ENCODE measurements around the gene WDFY4.

Gene WDFY4

DNA sequence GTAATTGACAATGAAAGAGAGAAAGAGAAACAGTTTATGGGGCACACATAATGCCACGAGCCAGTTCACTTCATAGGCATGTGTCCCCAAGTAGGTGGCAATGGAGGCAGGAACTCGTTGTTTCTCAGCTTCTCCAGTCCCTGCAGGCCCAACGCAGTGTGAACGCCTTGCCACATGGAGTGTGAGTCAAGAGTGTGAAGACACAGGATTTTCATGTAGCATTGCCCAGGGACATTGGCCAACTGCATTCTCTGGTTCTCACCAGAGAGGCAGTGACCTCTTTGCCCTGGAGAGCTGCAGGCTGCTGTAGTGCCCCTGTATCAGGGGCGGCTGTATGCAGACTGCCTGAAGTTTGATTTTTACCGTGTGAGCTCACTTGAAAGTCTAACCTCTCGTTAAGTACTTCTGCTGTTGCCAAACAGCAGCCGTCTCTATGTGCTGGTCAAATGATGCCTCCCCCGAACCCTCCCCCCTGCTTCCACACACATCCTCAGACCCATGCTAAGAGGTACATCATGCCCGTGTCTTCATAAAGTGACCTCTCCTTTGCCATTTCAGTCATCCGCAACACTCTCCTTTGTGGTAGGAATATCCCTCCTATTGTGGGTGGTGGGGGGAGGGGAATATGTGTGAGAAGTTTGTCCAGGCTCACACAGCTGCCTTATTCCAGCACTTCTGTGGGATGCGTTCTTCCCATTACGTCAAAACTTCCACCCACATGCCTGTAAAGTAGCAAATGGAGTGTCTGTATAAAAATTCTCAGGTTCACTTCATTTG is 242.3 kb downstream of the WDFY4 start:
- DNase-seq: no peak

DNA sequence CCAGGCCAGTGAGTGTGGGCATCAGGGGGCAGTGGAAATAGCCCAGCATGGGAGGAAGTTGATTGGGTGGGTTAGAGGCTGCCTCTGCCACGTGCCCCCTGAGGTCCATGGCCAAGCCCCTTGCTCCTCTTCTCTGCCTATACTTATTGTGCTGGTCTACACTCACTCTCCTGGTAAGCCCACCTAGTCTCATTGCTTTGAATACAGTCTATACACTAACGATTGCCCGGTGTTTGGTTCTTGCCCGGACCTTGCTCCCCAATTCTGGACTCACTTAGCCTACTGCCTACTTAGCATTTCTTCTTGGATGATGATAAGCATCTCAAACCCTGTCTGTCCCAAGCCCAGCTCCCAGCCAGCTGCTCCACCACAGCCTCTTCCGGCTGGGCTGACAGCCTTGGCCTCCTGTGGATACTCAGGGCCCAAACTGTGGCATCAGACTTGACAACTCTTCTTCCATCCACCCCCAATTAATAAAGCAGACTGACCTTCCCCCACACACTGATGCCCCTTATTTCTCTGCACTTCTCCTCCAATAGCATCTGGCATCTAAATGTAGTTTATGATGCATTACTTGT is 244.8 kb downstream of the WDFY4 start:
- no peak for DNase-seq

DNA sequence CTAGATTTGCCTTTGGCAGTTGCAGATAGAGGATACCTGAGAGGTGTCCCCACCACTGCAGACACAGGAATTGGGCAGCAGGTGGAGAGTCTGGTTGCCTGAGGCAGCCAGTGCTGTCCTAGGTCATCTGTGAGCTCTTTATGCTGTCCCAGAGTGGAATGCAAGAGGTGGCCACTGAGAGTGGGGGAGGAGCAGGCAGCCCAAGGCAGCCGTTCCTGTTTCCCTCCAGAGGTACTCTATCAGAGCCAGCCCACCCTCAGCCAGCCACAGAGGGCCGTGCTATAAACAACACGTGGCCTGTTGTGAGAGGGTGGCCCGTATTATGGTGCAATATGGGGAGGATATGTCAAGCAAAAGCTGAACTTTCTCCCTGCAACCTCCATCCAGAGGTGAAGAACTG is 246.5 kb downstream of the WDFY4 start:
- no peak for DNase-seq

DNA sequence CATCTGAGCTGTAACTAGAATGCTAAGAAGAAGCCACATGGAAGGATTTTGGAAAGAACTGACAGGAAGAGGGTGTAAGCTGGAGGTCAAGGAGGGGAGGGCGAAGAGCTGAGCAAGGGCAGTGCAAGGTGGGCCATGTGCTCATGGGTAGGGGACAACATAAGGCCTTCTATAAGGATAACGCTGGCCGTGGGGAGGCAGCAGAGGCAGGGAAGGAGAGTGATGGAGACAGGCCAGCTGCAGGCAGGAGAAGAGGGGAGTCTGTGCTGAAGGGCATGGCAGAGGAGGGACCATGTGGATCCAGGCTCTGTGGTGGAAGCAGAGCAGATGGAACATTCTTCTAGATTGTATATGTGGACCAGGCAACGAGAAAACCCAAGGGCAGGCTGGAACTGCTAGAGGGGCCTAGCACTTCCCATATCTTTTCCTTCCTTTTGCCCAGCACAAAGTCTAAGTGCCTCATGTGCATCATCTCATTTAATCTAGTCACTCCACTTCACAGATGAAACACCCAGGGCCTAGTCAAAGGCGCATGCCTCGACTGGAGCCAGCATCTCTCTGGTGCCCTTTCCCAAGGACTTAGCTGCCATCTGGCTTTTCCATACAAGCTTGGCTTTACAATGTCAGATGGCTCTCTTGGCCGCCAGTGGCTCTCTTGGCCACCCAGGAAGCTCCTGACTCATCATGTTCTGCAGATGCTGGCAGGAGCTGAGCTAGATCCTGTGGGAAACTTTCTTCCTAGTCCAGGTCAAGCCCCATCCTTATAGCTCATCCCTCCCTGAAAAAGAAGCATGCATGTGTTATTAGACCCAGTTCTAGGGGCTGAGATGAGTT is 248.4 kb downstream of the WDFY4 start:
- DNase-seq: no peak

DNA sequence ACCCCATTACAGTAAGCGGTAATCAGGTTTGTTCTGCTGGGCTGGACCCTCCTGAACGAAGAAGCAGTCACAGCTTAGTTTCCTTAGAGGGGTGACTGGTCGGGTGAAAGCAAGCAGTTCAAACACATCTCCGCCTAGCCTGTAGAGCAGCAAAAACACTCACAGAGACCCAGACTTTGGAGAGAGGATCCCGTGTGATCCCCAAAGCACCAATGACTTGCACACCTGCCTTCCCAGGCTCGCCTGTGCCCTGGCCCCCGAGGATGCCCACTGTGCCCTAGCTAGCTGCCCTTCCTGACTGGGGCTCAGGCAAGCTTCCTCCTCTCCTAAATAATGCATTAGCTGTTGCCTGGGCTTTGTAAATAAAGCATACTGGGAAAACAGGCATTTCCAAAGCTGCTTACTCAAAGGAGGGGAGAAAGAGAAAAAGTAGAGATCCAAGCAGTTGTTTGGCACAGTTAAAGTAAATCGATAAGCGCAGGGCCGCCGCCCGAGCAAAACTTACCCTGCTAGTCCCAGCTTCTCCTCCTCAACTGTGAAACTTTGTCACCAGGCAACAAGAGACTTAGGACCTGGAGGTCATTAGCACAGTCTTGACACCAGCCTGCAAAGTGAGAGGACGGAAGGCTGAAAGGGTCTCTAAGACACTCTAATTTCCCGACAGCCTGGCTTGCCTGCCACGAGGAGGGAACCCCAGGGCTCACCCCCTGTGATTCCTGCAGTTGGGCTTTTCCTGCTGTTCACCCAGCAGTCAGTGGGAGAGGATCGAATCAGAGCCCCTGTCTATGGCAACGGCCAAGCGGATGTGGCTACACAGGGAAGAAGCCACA is 250.2 kb downstream of the WDFY4 start:
- DNase-seq: no peak

DNA sequence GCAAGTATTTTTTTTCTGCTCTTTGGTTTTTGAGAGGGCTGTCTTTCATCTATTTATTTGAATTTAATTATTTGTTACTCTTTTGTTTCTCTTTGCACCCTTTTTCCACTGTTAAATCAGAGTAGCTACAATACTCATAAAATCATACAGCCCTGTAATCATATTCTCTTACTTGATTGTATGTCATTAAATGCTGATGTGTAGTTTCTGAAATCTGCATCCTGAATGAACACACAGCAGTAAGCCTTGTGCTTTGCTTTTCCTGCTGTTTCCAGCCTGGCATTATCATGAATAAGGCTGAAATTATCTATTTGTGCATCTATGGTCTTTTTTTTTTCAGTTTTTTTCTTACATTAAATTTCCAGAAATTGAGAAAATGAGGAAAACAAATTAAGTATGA is 250.9 kb downstream of the WDFY4 start:
- no peak for DNase-seq

DNA sequence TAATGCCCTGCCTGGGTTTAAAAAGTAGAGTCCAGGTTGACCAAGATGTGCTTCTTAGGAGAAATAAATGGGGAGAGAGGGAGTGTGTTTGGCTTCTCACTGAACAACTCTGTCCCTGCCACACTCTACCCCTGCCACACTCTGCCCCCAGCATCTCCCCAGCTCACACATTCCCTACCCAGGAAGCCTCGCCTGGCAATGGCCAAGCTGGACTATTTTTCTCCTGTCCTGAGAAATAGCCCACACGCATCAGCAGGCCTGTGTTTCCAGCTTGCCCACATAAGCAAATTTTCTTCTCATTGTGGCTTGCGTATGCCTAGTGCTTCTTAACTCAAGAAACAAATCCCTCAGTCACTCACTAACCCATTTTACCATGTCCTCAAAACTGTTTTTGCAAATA is 253.1 kb downstream of the WDFY4 start:
- no peak for DNase-seq

DNA sequence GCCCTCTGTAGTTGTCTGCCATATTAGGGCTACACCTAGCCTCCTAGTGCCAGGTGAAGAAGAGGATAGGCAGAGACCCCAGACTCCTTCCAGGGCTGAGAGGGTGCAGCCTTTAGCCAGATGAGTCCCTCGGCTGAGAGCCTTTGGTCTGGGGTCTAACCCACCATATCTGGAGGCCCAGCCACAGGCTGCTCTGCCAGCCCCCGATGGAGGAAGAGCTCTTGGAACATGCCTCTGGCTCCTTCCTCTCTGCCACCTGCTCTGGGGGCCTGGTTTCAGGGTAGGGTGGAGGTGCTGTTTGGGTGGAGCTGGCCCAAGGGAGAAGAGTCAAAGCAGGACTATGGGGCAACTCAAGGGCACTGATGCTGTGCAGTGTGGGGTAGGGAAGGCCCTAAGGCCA is 253.6 kb downstream of the WDFY4 start:
- DNase-seq: no peak

DNA sequence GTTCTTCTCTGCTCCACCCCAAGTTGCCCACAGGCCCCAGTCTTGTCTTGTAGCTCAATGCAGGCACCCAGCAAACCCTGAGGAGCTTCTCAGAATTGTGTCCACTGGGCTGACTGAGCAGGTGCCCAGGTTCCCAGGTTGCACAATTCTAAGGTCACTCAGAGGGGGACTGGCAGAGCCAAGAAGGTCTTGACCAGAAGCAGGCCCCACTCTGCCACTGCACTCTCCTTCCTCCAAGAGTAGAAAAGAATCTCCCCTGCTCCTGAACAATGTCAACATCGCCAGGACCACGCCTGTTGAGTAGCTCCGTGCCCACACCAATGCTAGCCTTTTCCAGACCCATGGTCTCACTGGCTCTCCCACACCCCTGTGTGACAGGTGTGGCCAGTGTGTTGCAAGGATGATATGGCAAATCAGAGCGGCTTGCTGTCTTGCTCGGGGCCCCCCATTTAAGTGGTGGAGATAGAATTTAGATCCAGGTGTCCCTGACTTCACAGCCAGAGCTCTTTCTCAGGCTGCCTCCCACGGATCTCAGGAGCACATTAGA is 254.4 kb downstream of the WDFY4 start:
- DNase-seq: no peak

DNA sequence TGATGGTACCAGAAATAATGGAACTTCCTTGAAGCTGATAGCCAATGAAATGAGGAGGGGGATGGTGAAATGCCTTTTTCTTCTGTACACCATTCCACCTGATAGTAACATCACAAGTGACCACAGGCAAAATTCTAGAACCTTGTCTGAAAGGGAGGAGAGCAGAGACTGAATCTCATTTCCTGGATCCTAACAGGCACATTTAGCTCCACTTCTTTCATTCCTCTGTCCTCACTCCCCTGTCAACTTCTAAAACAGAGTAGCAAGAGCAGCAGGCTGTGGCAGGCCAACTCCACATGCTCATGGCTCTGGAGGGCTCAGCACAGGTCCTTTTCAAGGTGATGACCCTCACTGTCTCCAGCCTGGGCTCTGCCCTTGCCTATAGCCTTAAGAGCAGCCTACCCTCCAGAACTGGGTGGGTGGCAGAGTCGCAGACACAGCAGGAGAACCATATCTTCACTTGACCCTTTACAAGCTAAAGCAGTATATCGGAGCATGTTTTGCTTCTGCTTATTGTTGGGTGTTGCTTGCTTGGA is 255.2 kb downstream of the WDFY4 start, which contains the start of gene LRRC18:
LRRC18 (minus strand) TSS at position 51 of the 536 bp plus-strand sequence. CDS start 25,685 bp downstream, outside the sequence.
- no peak for DNase-seq

DNA sequence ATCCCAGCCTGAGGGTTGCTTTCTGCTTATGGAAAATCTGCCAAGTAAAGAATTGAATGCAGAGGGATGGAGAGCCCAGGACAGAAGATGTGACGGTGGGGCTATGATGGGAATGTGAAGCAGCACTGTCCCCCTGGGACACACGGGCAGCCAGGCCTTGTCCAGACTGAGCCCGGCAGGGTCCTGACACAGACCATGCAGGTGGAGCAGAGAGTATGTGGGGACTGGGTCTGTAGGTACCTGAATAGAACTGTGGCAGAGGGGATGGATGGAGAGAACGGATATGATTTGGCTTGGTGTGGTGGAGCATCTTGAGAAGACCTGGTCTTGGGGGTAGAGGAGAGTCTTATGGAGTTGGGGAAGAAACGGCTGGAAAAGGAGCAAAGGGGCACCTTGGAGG is 255.7 kb downstream of the WDFY4 start:
- DNase-seq: no peak

DNA sequence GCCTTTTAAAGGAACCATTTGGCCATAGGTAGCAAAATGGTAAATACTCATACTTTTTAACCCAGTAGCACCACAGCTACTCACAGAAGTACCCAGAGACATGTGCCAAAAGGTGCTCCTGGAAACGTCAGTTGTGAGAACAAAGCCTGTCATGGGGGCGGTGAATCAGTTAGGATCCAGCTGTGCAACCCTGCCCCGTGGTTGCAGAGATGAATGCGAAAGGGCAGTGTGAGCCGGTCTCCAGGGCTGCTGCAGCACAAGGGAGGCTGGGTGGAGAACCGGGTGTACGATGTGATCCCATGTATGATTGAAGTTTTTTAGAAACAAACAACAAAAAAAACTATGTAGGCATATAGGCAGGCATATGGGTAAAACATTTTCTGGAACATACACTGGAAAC is 256.3 kb downstream of the WDFY4 start:
- no peak for DNase-seq

DNA sequence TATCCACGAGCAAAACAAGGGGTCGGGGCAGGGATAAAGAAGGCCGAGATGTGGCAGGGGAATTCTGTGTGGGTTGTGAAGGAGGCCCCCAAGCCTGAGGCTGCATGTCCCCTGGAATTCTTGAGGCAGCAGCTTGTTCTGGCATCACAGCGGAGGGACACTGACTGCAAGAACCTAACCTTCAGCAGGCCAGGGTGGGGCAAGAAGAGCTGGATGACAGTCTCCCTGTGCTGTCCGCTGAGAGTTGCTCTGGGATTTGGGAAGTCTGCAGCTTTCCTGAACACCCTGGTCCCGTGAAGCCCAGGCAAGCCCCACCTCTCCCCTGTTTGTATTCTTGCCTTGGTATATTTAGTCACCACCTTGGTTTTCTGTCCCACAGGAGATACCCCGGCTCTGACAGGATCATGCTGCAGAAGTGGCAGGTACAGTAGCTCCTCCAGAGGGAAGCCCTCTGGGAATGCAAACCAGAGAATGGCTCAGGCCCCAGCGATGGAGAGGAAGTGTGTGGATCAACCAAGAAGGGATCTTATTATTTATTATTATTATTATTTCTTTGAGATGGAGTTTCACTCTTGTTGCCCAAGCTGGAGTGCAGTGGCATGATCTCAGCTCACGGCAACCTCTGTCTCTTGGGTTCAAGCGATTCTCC is 256.9 kb downstream of the WDFY4 start:
- DNase-seq: no peak

DNA sequence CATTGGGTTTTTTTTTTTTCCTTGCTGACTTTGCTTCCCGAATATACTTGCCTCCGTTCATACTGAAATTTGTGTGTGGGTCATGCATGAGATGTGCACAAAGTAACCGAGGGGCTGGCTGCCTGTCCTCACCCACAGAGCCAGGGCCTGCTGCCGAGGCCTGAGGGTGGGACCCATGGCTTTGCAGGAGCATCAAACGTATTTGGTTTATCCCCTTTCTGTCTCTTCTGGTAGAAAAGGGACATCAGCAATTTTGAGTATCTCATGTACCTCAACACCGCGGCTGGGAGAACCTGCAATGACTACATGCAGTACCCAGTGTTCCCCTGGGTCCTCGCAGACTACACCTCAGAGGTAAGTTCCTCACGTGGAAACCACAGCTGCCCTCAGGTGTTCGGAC is 258.4 kb downstream of the WDFY4 start:
- DNase-seq: no peak

DNA sequence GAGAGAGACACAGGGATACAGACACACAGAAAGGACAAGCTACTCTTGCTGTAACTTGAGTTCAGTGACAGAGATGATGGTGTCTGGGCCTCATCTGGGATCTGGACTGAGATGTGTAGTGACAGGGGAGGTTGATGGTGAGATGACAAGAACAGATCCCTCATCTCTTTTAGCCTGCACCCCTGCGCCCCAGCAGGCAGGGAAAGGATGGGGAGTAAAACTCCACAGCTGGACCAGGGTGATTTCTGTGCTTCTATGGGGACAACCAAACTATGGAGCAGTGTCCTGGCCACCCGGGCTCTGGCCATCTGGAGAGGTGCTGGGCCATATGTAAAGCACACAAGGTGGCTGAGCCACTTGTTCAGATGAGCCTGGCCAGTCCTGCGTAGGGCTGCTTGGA is 259.5 kb downstream of the WDFY4 start:
- DNase-seq: no peak

DNA sequence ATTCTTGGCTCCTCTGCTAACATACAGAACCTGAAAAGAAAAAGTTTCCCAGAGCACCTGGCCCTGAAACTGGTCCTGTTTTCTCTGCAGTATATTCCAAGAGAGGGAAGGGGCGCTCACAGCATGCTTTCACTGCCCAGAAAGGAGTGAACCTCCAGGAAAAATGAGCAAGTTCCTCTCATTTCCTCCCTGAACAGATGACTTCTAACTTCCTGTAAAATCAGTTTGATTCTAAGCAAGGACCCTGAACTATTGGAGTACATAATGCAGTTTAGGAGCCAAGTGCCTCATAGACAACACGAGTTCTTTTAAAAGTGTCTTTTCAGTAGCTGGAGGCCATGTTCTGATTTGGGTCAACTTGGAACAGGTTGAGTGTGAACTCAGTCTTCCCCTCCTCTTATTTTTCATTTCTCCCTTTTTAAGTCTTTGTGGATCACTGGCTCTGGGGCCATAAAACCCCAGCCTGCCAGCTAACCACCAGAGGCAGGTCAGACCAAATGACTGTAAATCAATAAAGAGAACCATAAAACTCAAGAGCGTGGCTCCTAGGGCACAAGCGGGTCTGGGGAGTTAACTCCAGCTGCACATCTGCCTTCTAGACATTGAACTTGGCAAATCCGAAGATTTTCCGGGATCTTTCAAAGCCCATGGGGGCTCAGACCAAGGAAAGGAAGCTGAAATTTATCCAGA is 260.9 kb downstream of the WDFY4 start:
- no peak for DNase-seq

DNA sequence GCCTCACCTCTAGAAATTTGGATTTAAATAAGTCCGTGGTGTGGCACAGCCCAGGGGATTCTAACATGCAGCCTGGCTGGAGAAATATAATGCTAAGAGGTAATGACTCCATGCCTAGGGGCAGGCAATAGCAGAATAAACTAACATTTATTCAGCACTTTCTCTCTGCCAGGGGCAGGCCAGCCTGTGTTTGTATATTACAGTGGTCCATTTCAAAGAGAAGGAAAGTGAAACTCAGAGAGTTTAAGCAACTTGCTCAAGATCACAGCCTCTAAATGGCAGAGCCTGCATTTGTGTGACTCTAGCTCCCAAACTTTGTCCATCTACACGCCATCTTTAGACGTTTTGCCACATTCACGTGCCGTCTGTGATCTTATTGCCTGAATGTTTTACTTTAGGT is 261.7 kb downstream of the WDFY4 start:
- no peak for DNase-seq

DNA sequence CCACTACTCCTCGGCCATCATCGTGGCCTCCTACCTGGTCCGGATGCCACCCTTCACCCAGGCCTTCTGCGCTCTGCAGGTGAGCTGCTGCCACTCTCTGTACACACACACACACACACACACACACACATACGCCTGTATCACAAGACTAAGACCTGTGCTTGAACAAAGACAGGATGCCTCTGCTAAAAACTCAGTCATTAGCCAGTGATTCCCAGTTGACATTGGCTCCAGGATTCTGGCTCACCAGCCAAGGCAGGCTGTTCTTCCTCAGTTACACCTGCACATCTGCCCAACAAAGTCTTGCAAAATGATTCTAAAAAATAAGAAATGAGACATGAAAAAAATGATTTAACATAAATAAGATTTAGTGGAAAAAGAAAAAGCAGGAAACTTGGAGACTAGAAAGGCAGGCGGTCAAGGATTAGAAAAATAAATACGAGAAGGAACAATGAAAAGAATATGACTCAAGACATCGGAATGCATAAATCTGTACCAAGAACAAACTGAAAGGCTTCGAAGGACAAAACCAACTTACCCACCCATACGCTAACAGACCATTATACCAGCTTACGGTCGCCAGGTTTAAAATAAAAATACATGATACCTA is 262.3 kb downstream of the WDFY4 start:
- no peak for DNase-seq

DNA sequence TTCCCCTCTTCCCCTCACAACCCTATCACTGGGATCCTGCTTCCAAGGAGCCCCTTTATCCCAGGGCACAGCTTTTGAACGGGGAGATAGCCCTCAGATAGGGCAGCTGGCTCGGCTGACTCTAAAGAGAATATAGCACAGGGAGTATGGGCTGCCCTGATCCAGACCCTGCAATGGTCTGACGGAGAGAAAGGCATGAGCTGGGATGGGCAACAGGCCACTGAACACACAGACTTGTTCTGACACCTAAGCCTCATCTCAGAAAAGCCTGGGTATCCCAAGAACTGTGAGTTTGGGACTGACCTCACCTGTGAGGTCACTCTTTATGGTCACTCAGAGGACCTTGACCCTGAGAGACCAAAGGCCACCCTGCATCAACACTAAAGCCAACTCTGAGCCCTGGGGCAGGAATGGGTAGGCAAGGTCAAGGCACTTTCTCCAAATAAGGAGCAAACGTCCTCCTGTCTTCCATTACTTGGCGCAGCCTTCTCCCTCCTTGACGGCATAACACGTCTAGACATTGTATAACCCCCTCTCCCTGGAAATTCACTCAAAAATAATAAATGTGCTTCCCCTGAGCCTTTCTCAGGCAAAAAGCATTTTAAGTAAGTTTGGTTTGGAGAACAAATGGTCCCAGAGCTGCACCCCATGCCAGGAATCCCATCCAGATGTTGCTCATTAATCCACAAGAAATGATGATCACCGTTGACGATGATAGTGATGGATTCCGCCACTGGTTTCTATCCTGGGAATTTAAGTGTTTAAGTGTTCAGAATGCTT is 263.2 kb downstream of the WDFY4 start:
- DNase-seq: no peak

DNA sequence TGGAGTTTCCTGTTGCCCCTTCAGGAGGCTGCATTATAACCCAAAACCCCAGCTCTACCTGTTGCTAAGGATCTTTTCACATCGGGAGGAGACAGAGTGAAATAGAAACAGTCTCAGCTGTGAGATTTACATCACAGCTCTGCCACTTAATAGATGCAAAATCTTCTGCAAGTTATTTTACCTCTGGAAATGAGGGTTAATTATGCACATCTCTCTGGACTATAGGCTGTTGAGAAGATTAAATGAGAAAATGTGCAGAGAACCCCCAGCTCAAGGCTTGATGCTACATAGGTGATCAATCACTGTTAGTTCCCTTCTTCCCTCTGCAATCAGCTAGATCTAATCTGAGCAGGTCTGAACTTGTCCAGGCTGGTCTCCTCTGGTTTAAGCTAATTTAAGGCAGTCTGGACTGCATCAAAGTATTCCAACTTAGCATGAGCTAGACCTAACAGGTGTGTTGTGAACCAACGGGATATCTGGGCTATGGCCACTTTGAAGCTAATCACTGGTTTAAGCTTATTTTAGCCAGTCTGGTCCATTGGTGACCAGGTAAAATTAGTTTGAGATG is 263.9 kb downstream of the WDFY4 start:
- no peak for DNase-seq
